NCI-H748 treated with DMSO at 0.1 percent for 48 hours (cell line): Measurements from ENCODE around the gene NUFIP1.
"Not testable (repeated sequence)": the region's sequence is repeated elsewhere in the genome, so short reads cannot be mapped to it uniquely, and the experiment has no call there.

Experiments
- DNase-seq: peaks from one replicate; lab custom pipeline; 2025; lab: John Stamatoyannopoulos, UW

NUFIP1 gene

GRCh38 chr13:44989071-44989889, at the start of gene NUFIP1, which contains the start of gene GPALPP1:
Gene NUFIP1 (minus strand): TSS chr13:44989471. CDS start chr13:44989436, 35 bp downstream.
Gene GPALPP1 (plus strand): TSS chr13:44989538. CDS start chr13:44989655, 117 bp downstream.
- peak; percentile 90 for DNase-seq

DNA sequence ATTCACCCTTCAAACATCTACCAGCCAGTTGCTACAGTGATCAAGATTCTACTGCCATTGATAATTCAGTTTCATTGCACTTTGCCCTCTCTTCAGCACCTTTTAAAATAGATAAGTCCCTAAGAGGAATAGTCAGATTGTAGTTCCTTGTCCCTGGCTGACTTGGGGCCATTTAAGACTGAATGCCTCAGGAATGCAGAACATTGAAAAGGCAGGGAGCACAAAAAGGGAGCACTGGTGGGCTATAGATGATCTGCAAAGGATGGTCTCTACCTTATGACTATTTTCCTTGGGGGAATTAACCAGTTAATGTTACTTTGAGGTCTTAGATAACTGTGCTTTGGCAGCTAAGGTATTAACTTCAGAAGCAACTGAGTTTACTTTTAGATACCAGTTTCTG, 46.9 kb upstream of the NUFIP1 start:
- no peak for DNase-seq

DNA sequence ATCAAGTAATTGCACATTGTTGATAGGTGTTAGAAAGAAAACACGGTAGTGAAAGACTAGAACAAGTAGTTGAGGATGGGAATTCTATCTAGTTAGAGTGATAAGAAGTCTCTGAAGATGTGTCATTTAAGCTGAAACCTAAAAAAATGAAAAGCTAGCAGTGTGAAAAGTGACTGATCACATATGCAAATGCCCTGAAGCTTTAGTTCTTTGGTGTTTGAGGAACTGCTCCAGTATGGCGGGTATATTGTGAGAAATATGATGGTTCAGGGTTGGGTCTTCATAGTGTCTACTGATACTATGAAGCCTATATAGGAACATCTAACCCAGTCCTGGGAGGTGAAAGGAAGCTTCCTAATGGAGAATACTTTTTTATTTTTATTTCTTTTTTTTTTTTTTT, 45.1 kb upstream of the NUFIP1 start:
- DNase-seq, result no peak

DNA sequence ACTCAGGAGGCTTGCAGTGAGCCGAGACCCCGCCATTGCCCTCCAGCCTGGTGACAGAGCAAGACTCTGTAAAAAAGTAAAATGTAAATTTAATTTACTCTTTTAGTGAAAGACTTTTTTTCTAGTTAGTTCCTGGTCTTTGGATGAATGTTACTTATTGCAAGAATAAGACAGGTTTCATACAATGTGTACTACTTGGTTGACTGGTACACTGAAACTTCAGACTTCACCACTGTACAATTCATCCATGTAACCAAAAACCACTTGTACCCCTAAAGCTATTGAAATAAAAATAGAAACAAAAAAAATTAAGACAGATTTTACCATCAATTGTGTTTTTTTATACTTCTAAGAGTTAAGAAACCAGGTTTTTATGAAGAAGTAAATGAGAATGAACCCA, 35.6 kb upstream of the NUFIP1 start:
- no peak for DNase-seq

DNA sequence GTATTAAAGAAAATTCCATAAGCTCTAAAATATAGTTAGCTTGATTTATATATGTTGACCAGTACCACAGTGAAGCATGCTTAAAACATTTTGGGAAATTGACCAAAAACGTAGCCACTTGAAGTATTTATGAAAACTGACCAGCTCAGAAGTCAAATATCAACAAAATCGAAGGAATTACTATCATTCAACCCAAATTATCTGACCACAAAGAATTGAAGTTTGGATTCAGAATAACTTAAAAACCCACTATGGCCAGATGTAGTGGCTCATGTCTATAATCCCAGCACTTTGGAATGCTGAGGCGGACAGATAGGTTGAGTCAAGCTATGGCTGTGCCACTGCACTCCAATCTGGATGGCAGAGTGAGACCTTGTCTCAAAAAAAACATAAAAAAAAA, 32.0 kb upstream of the NUFIP1 start:
- no peak for DNase-seq

GRCh38 chr13:45019981-45020380, 30.7 kb upstream of the NUFIP1 start:
- DNase-seq, result not testable (repeated sequence)

DNA sequence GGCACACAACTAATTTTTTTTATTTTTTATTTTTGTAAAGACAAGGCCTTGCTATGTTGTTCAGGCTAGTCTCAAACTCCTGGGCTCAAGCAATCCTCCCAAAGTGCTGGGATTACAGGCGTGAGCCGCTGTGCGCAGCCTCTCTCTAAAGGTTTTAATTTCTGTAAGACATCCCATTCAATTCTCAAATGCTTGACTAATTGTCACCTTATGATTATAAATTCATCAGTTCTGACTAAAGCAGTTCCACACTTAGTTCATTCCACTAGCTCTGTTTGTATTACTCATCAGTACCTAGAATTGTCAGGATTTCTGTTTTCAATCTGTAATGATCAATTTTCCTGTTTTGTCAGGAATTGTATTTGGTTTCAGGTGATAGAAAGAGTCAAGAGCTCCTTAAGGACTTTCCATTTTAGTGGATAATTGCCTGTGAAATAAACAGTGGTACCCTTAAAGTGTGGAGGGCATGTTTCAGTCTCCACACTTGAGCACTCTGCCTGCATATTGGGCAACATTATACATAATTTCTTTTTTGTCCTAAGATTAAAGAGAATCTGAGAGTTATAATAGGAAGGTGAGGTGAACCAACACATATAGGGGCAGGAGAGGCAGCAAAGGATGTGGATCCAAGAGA, 27.6 kb upstream of the NUFIP1 start:
- no peak for DNase-seq

- DNase-seq, result no peak
These were observed 26.0 kb upstream of the NUFIP1 start for GRCh38 chr13:45015300-45015699.

DNA sequence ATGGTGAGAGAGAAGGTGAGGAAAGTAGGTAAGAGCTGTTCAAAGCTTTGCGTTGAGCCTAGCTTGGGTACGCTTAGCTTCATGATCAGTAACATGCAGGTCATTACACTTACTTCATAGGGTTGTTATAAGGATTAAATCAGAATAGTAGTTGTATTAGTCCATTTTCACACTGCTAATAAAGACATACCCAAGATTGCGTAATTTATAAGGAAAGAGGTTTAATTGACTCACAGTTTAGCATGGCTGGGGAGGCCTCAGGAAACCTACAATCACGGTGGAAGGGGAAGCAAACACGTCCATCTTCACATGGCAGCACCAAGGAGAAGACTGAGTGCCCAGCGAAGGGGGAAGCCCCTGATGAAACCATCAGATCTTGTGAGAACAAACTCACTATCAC, 21.9 kb upstream of the NUFIP1 start:
- no peak for DNase-seq

DNA sequence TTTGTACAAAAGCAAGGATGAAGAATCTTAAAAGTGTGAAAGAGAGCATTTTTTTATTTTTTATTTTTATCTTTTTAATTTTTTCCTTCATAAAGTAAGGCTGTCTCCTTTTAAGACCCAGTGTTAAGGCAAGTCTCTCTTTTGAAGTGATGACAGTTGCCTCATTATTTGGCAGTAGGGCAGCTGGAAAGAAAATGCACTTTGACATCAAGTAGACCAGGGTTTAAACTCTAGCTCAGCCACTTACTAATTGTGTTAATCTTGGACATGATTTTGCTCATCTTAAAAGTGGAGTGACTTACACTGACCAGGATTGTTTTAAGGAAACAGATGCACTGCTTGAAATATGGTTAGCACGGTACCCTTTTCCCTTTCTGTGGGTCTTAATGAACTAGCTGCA, 18.6 kb upstream of the NUFIP1 start:
- DNase-seq, result no peak

- no peak for DNase-seq
These were observed 18.0 kb upstream of the NUFIP1 start for GRCh38 chr13:45007225-45007624.

GRCh38 chr13:45004096-45004495, 14.8 kb upstream of the NUFIP1 start:
- DNase-seq, result no peak

DNA sequence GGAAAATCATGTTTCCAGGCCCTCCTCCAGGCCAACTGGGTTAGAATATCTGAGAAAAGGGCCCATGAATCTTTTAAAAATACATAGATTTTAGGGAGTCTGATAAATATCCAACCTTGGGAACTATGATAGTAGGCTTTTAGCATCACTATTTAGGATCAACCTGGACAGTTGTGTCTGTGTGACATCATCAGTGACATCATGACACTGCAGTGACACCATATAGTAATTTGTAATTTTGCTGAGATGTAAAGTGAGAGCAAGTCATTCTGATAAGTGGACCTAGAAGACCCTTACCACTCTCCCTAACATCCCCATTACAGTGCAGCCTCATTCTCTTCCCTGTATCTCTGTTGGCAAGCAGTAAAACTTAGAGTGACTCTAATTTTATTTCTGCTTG, 14.1 kb upstream of the NUFIP1 start:
- no peak for DNase-seq

DNA sequence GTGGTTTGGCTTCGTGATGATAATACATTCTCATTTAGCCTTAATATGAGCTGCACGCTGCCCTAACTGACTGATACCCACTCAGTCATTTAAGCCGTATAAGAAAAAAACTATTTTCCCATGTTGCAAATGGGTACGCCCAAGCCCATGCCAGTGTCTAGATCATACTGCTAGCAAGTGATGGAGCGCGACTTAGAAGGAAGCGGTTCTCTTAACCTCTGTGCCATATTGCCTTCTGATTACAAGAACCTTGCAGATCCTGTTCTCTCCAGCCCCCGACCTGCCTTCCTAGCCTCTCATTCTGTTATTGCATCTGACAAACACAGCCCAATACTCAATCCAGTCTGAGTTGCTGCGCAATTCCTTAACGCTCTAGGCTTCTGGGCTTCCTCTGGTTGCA, 670 bp upstream of the NUFIP1 start:
- DNase-seq, result no peak

DNA sequence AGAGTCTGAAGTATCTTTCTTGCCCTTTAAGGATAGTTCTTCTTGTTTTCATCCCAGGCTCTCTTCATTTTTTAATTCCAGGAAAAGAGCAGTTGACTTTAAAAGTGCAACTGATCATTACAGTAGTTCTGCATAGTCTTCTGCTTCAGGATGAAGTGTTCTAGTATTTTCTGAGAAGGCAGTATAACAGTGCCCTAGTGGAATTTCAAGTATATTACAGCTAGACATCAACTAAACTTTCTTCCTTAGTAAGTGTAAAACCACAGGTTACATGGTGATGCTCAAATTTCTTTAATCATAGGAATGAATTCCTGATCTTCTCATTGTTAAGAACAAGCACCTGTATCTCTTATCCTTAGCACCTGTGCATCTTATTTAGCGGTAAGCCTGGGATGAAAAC, 10.9 kb downstream of the NUFIP1 start:
- DNase-seq, result no peak

DNA sequence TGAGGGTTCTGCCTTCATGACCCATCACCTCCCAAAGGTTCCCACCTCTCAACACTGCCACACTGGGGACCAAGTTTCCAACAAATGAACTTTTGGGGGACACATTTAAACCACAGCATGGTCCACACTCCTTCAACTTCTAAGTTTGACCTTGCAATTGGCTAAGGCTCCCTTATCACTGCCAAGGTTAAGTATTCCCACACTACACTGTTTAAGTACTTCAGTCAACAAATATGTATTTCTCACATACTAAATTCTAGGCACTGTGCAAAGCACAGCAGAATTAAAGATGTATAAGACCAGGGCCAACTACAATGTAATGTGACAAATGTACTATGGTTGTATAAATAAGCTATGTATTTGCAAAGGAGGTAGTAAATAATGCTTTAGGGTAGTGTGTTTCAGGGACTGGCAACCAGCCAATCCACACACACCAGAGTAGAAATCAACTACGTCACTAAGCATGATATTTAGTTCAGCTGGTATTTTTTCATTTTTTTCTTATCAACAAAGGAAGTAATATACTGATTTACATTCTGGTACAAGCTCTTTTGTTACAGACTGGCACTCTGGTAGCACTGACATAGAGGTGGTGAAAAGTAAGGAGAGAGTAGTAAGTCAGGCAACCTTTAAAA, 12.2 kb downstream of the NUFIP1 start:
- DNase-seq, result no peak

DNA sequence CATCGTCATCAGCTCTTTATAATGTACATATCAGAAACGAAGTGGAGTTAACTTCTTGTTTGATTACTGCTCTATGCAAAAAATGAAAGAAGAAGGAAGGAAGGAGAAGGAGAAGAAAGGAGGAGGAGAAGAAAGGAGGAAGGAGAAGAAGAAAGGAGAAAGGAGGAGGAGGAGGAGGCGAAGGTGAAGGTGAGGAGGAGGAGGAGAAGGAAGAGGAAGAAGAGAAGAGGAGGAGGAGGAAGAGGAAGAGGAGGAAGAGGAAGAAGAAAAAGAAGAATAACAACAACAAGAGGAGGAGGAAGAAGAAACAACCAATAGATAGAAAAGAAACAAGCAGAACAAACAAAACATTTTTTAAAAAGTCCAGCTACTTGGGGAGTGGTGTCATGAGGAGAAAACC, 13.1 kb downstream of the NUFIP1 start:
- no peak for DNase-seq

DNA sequence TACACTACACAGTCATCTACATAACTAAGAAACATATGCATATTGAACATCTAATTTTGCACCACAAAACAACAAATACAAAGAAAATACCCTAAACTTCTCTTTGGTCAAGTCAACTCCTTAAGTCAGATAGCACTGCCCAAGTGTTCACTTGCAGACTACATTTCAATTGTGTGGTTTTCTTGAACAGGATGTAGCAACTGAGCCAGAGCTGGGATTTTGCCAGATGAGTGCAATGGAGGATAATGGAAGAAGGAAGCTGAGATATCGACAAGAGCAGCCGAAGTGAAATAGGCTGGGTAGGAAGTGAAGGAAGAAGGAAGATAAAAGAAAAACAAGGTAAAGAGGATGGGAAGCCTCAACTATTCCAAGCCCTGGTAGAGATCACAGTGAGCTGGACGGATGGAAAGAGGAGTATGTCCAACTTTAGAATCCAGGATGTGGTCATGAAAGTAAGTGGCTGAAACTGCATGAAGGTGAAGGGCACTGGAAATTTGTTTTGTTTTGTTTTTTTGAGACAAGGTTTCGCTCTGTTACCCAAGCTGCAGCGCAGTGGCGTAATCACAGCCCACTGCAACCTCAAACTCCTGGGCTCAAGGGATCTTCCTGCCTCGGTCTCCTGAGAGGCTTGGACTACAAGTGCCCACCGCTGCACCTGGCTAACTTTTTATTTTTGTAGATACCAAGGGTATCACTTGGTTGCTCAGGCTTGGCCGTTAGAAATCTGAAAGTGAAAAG, 15.0 kb downstream of the NUFIP1 start:
- DNase-seq, result no peak

DNA sequence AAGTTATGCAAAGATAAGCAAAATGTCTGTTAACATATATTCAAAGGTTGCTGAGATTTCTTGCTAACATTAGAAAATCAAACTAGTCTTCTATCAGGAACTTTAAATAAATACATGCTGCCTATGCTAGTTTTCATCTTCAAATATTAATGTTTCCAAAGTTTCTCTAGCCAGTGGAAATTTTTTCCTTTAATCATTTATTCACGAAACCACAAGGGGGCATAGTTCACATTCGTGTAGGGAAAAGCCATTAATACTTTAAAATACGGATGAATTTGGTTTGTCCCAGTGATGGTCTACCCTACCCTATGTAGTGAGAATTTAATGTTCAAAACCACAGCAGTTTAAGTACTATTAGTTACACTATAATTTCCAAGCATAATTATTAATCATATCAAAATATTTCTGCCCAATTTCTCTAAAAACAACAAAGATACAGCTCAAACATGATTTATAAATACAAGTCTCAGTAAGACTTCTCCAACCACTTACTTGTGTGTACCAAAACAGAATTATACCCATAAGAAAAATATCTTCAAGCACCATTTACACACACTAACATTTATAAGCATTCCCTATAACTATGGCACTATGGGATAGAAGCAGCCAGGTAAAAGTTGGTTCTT, 16.2 kb downstream of the NUFIP1 start:
- peak; percentile 26 for DNase-seq

DNA sequence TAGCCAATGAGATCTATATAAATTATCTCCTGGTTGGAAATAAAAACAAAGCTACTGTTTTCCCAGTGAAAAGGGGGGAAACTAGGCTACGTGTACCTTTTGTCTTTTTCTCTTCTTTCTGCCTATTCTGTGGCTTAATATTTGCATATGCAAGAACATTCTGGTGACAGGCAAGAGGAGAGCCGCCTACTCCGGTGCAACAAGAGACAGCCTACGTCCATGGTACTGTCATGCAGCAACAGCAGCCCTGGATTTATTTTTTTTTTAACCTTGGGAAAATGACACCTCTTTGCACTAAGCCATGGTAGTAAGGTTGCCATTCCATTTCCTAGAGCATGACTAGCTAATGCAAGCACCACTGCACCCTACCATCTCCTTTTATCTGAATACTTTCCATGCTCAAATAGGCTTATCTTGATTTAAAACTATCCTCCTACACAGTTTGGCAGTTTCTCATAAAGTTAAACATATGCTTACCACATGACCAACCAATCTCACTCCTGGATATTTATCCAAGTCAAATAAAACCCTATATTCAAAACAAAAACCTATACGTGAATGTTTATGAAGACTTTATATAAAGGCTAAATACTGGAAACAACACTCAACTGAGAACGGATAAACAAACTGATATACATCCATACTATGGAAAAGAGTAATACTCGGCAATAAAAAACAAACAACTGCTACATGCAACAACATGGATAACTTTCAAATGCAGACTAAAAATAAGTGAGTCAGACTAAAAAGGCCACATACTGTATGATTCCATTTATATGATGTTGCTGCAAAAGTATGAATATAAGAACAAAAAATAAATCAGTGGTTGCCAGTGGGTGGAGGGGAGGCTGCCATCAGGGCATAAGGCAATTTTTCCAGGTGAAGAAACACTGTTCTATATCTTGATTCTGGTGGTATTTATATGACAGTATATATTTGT, 17.3 kb downstream of the NUFIP1 start:
- DNase-seq, result no peak
